Parietal lobe (tissue), 2 donors: ENCODE data around the gene HLA-A. TPM values are rescaled to one million over a fixed set of nuclear protein-coding genes. Genes with fewer than 3 reads are reported as not detected.

Experiments used
- small RNA-seq: library from RNA; depleted of rRNA; stranded (forward); fragments of <200 nt; gene quantifications from one replicate; pipeline ENCODE3, GENCODE V24; 2014; ENCODE audit warnings: low replicate concordance
- total RNA-seq: library from RNA; depleted of rRNA; stranded (reverse); fragments of >200 nt; gene quantifications from one replicate; pipeline ENCODE4 v1.2.3, GENCODE V29; 2014

HLA-A gene
- total RNA-seq: 48.5 TPM

GRCh38 chr6:29942275-29943052, at the start of gene HLA-A:
TSS of gene HLA-A (plus strand) at chr6:29942532. CDS start at chr6:29942554, 22 bp downstream.

Small RNA genes within 50 kb of the gene (small RNA-seq; reads per million reads assigned to genes)
- gene HLA-U: not detected

Other genes starting within 250 kb of the HLA-A start
- 0.94 TPM for gene HLA-F, start 219.1 kb upstream of the HLA-A start, total RNA-seq
- not detected for gene HLA-G, start 114.7 kb upstream of the HLA-A start, total RNA-seq
- 13.5 TPM for gene POLR1H, start 118.7 kb downstream of the HLA-A start, total RNA-seq
- gene PPP1R11, start 124.7 kb downstream of the HLA-A start, total RNA-seq: 25.4 TPM
- gene RNF39, start 133.2 kb downstream of the HLA-A start, total RNA-seq: not detected
- not detected for gene TRIM31, start 170.6 kb downstream of the HLA-A start, total RNA-seq
- not detected for gene TRIM40, start 193.6 kb downstream of the HLA-A start, total RNA-seq
- 0.31 TPM for gene TRIM10, start 218.7 kb downstream of the HLA-A start, total RNA-seq
- gene TRIM15, start 221.0 kb downstream of the HLA-A start, total RNA-seq: not detected